ENCODE measurements around the gene LIPC.

The LIPC gene

GRCh38 chr15:58611731-58612676 lies 180.2 kb downstream of the LIPC start:
- DNase-seq (ENCODE audit: low read depth), result no peak
- no peak overlapping the region for H3K4me3 ChIP-seq (ENCODE audit: low read depth, low read length)
- TF ChIP-seq, protein P1, sequence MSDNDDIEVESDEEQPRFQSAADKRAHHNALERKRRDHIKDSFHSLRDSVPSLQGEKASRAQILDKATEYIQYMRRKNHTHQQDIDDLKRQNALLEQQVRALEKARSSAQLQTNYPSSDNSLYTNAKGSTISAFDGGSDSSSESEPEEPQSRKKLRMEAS (IDR thresholded peaks at IDR 0.05; ENCODE audit: low read depth, low read length), result no peak
- TF ChIP-seq, protein P2, sequence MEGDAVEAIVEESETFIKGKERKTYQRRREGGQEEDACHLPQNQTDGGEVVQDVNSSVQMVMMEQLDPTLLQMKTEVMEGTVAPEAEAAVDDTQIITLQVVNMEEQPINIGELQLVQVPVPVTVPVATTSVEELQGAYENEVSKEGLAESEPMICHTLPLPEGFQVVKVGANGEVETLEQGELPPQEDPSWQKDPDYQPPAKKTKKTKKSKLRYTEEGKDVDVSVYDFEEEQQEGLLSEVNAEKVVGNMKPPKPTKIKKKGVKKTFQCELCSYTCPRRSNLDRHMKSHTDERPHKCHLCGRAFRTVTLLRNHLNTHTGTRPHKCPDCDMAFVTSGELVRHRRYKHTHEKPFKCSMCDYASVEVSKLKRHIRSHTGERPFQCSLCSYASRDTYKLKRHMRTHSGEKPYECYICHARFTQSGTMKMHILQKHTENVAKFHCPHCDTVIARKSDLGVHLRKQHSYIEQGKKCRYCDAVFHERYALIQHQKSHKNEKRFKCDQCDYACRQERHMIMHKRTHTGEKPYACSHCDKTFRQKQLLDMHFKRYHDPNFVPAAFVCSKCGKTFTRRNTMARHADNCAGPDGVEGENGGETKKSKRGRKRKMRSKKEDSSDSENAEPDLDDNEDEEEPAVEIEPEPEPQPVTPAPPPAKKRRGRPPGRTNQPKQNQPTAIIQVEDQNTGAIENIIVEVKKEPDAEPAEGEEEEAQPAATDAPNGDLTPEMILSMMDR (IDR thresholded peaks at IDR 0.05; ENCODE audit: low read depth, low read length), result no peak
- TF ChIP-seq MYC (IDR thresholded peaks at IDR 0.05; ENCODE audit: low read depth, low read length), result no peak
- TF ChIP-seq POLR2A (IDR thresholded peaks at IDR 0.05; ENCODE audit: extremely low read depth, insufficient read length), result no peak

GRCh38 chr15:58616171-58616570 lies 184.4 kb downstream of the LIPC start:
- TF ChIP-seq, protein P2 (IDR thresholded peaks at IDR 0.05; ENCODE audit: low read depth, low read length), result no peak
- TF ChIP-seq, protein P1 (IDR thresholded peaks at IDR 0.05; ENCODE audit: low read depth, low read length), result no peak
- TF ChIP-seq MYC (IDR thresholded peaks at IDR 0.05; ENCODE audit: low read depth, low read length) (no peak), POLR2A (IDR thresholded peaks at IDR 0.05; ENCODE audit: extremely low read depth, insufficient read length) (no peak)
- H3K4me3 ChIP-seq (ENCODE audit: low read depth, low read length), result no peak overlapping the region
- no peak for DNase-seq (ENCODE audit: low read depth)
